Stomach (tissue), 4 donors: ENCODE results near the gene TMCC1.

ENCODE experiments used
- EP300 ChIP-seq: sonication (generic); formaldehyde crosslinking; IDR thresholded peaks from one replicate; pipeline ENCODE4 v1.6.1; 2017; ENCODE audit warnings: antibody characterized with exemption
- POLR2A ChIP-seq, 4 donors: fragments of 450-650 bp; IDR thresholded peaks; one replicate each; pipeline ENCODE4 v1.6.1; 2016; ENCODE audit warnings: antibody characterized with exemption in 4 of 4, control low read depth in 2 of 4, mild to moderate bottlenecking in 1 of 4, moderate library complexity in 1 of 4
- POLR2AphosphoS5 ChIP-seq, 3 donors: sonication (generic); formaldehyde crosslinking; IDR thresholded peaks; one replicate each; pipeline ENCODE4 v1.6.1; 2016; ENCODE audit warnings: antibody characterized with exemption in 3 of 3
- TF ChIP-seq, protein P1 (sequence below), 7 experiments: fragments of 450-650 bp in 4 of 7; fragments of 200-600 bp in 3 of 7; sonication (generic) in 3 of 7; IDR thresholded peaks; one replicate each; pipeline ENCODE4 v1.5.1; 2016 to 2019; ENCODE audit warnings: antibody characterized with exemption in 7 of 7, control low read depth in 2 of 7, mild to moderate bottlenecking in 1 of 7

DNA sequence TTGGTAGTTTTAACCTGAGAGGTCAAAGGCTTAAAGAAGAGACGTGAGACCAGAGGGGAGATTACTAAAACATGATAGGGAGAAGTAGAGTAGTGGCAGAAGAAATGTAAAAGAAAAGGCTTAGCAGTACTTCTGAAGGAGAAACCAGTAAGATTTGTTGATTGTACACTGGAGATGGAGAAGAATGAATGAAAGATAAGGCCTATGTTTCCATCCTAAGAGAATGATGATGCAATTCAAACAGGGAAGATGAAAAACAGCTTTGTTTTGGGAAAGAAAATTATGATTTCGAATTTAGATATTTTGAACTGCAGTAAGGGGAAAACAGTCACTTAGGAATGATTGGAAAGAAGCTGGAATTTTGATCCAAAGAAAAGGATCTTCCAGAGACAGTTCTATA lies 189.6 kb downstream of the TMCC1 start:
- TF ChIP-seq POLR2A (IDR thresholded peaks at IDR 0.05) (no peak), EP300 (no peak), POLR2AphosphoS5 (IDR thresholded peaks at IDR 0.05) (no peak)
- TF ChIP-seq, protein P1, sequence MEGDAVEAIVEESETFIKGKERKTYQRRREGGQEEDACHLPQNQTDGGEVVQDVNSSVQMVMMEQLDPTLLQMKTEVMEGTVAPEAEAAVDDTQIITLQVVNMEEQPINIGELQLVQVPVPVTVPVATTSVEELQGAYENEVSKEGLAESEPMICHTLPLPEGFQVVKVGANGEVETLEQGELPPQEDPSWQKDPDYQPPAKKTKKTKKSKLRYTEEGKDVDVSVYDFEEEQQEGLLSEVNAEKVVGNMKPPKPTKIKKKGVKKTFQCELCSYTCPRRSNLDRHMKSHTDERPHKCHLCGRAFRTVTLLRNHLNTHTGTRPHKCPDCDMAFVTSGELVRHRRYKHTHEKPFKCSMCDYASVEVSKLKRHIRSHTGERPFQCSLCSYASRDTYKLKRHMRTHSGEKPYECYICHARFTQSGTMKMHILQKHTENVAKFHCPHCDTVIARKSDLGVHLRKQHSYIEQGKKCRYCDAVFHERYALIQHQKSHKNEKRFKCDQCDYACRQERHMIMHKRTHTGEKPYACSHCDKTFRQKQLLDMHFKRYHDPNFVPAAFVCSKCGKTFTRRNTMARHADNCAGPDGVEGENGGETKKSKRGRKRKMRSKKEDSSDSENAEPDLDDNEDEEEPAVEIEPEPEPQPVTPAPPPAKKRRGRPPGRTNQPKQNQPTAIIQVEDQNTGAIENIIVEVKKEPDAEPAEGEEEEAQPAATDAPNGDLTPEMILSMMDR (IDR thresholded peaks at IDR 0.05) = no peak
